HepG2 (cell line): Measurements from ENCODE around the gene MYO5B. TPM values are rescaled to one million over a fixed set of nuclear protein-coding genes. Genes with fewer than 3 reads are reported as not detected.

Source experiments
- ATAC-seq: fragments of 200-7000 bp; cut with Tn5 transposase; 3 replicates; pipeline ENCODE4 v1.9.1; 2020; ENCODE audit warnings: mild to moderate bottlenecking, moderate library complexity
- BruUV-seq: library from RNA; stranded (reverse); fragments of 400-500 nt; replicated peaks from 2 replicates; lab custom pipeline; 2021; lab: Mats Ljungman, UMichigan
- CTCF ChIA-PET: fragments of 300-600 bp; formaldehyde crosslinking; extraction: SDS; loops from one replicate; lab custom pipeline; 2021; ENCODE audit warnings: low total read pairs, inconsistent platforms, low intra/inter-chr PET ratio; lab: Yijun Ruan, JAX
- POLR2A ChIA-PET: fragments of 350-600 bp; sonication (Branson Sonifier 250); formaldehyde crosslinking; loops from one replicate; lab custom pipeline; 2020; ENCODE audit warnings: antibody characterized with exemption, inconsistent platforms; lab: Yijun Ruan, JAX
- DNase-seq: peaks from one replicate; pipeline ENCODE4 v3.0.0-alpha.2; 2015; ENCODE audit warnings: low spot score
- FAIRE-seq: peaks from 3 replicates; lab custom pipeline; 2011; peaks lifted over from hg19 to GRCh38; lab: Jason Lieb, UNC
- H2AFZ ChIP-seq: one replicate; pipeline ENCODE4 v1.6.1; 2011; ENCODE audit warnings: low read length, inconsistent platforms
- H3K27ac ChIP-seq: fragments of 300-600 bp; 3 replicates; pipeline ENCODE4 v1.8.0; 2011; ENCODE audit warnings: mixed run types, mild to moderate bottlenecking, mixed read lengths, low read length, inconsistent platforms; ENCODE audit not compliant: insufficient read depth; ENCODE audit errors: extremely low read length
- H3K27me3 ChIP-seq, 2 experiments: fragments of 200-600 bp in 1 of 2; 2 replicates in 1 of 2; 3 replicates in 1 of 2; pipeline versions ENCODE4 v1.6.0 to v1.8.0; 2011; ENCODE audit warnings: low read length in 2 of 2, mild to moderate bottlenecking in 2 of 2, moderate library complexity in 2 of 2, inconsistent platforms in 1 of 2; ENCODE audit not compliant: insufficient read depth in 2 of 2, control insufficient read depth in 1 of 2
- H3K36me3 ChIP-seq, 2 experiments: fragments of 200-600 bp in 1 of 2; replicated peaks in 1 of 2; 2 replicates in 1 of 2; 3 replicates in 1 of 2; pipeline versions ENCODE4 v1.5.1 to v1.8.0; 2011; ENCODE audit warnings: low read length in 2 of 2, inconsistent platforms in 1 of 2; ENCODE audit not compliant: insufficient read depth in 2 of 2, control insufficient read depth in 1 of 2
- H3K4me1 ChIP-seq: 2 replicates; pipeline ENCODE4 v1.5.1; 2012; ENCODE audit warnings: low read length, inconsistent platforms; ENCODE audit not compliant: insufficient read depth
- H3K4me2 ChIP-seq: 2 replicates; pipeline ENCODE4 v1.6.0; 2011; ENCODE audit warnings: low read depth, low read length, inconsistent platforms
- H3K4me3 ChIP-seq, 3 experiments: fragments of 200-600 bp in 1 of 3; sonication (generic), shearing (Covaris generic) in 1 of 3; replicated peaks in 1 of 3; 2 replicates each; pipeline ENCODE4 v1.5.1; 2011 to 2016; ENCODE audit warnings: low read length in 3 of 3, inconsistent platforms in 2 of 3, low read depth in 2 of 3, mild to moderate bottlenecking in 2 of 3, control low read depth in 1 of 3, mixed read lengths in 1 of 3; ENCODE audit not compliant: insufficient read depth in 1 of 3
- H3K79me2 ChIP-seq: one replicate; pipeline ENCODE4 v1.6.1; 2011; ENCODE audit warnings: low read length, inconsistent platforms; ENCODE audit not compliant: insufficient read depth
- H3K9ac ChIP-seq: 2 replicates; pipeline ENCODE4 v1.6.0; 2011; ENCODE audit warnings: mild to moderate bottlenecking, low read depth, low read length, inconsistent platforms; ENCODE audit not compliant: insufficient read depth
- H3K9me3 ChIP-seq: 2 replicates; pipeline ENCODE4 v1.5.1; 2012; ENCODE audit warnings: mild to moderate bottlenecking, low read length
- H4K20me1 ChIP-seq: 2 replicates; pipeline ENCODE4 v1.6.0; 2011; ENCODE audit warnings: inconsistent platforms, mild to moderate bottlenecking, low read length, moderate library complexity; ENCODE audit not compliant: insufficient read depth
- GABPA ChIP-seq, 2 experiments: IDR thresholded peaks; 2 replicates each; pipeline ENCODE4 v1.6.1; 2011 to 2016; ENCODE audit warnings: low read depth in 2 of 2, low read length in 1 of 2, missing biosample characterization in 1 of 2, missing genetic modification characterization in 1 of 2
- NCOA2 ChIP-seq: sonication (generic); formaldehyde crosslinking; IDR thresholded peaks from 2 replicates; pipeline ENCODE4 v1.8.0; 2022; ENCODE audit warnings: inconsistent platforms
- PAX8 ChIP-seq: sonication (generic); formaldehyde crosslinking; IDR thresholded peaks from 2 replicates; pipeline ENCODE4 v1.8.0; 2022; ENCODE audit warnings: mild to moderate bottlenecking, missing genetic modification reagents, borderline replicate concordance
- TBX3 ChIP-seq: fragments of 450-650 bp; IDR thresholded peaks from 2 replicates; pipeline ENCODE4 v1.6.1; 2017; ENCODE audit warnings: antibody characterized with exemption, mild to moderate bottlenecking, inconsistent platforms, borderline replicate concordance
- U2AF1 ChIP-seq: fragments of 200-400 bp; formaldehyde crosslinking; optimal IDR thresholded peaks from 2 replicates; pipeline ENCODE3; 2017; ENCODE audit warnings: mild to moderate bottlenecking, low read depth, low read length
- ZNF34 ChIP-seq: sonication (generic); formaldehyde crosslinking; IDR thresholded peaks from 2 replicates; pipeline ENCODE4 v1.4.0; 2020; ENCODE audit warnings: mild to moderate bottlenecking, missing genetic modification reagents, borderline replicate concordance
- ZNF354B ChIP-seq: sonication (generic); formaldehyde crosslinking; IDR thresholded peaks from 2 replicates; pipeline ENCODE4 v1.8.0; 2022; ENCODE audit warnings: mild to moderate bottlenecking, missing genetic modification reagents
- ZNF572 ChIP-seq: sonication (generic); formaldehyde crosslinking; IDR thresholded peaks from 2 replicates; pipeline ENCODE4 v1.5.1; 2020; ENCODE audit warnings: mild to moderate bottlenecking, missing genetic modification reagents
- WGBS: methylation state at CpG from one replicate; pipeline ENCODE4 v1.1.6; 2017; ENCODE audit warnings: low lambda C conversion rate; 5-methylcytosine and 5-hydroxymethylcytosine counted together
- in situ Hi-C: cut with HindIII; loops from 2 replicates; pipeline ENCODE4 v1.10.0; 2017; ENCODE audit warnings: low pct_unique_long_range_greater_than_20kb; ENCODE audit not compliant: extremely low pct_ligation_motif_present
- intact Hi-C: fragments of 100-400 bp; cut with micrococcal nuclease; formaldehyde crosslinking; loops from one replicate; pipeline ENCODE4 v1.10.0; 2022; ENCODE audit not compliant: unreplicated experiment
- polyA plus RNA-seq, 8 experiments: library from polyadenylated mRNA; depleted of rRNA in 3 of 8; stranded (reverse) in 7 of 8; unstranded in 1 of 8; fragments of >200 nt; fragmentation: Illumina TruSeq in 4 of 8; extraction: Trizol in 4 of 8; gene quantifications; 2 replicates each; pipeline versions ENCODE4 v1.2.1 to v1.2.3, GENCODE V29; 2011 to 2016; ENCODE audit warnings: low read depth in 4 of 8, missing spikeins in 1 of 8, mixed read lengths in 1 of 8; ENCODE audit not compliant: insufficient read depth in 1 of 8
- total RNA-seq, 5 experiments: library from RNA; depleted of rRNA; stranded (reverse); fragments of >200 nt; fragmentation: Illumina TruSeq; extraction: Trizol; gene quantifications; 2 replicates each; pipeline ENCODE4 v1.2.3, GENCODE V29; 2016; ENCODE audit warnings: low read depth in 1 of 5
- TF ChIP-seq, protein P1 (sequence below): sonication (generic); formaldehyde crosslinking; IDR thresholded peaks from 2 replicates; pipeline ENCODE4 v1.5.1; 2020; ENCODE audit warnings: missing genetic modification reagents, mild to moderate bottlenecking, borderline replicate concordance
- TF ChIP-seq, protein P2 (sequence below), 2 experiments: fragments of 450-650 bp in 1 of 2; sonication (generic) in 1 of 2; formaldehyde crosslinking in 1 of 2; IDR thresholded peaks; 2 replicates each; pipeline versions ENCODE4 v1.6.1 to v1.8.0; 2016 to 2022; ENCODE audit warnings: antibody characterized with exemption in 1 of 2, mild to moderate bottlenecking in 1 of 2, missing genetic modification reagents in 1 of 2
- TF ChIP-seq, protein P3 (sequence below): sonication (generic); formaldehyde crosslinking; IDR thresholded peaks from 2 replicates; pipeline ENCODE4 v1.8.0; 2022; ENCODE audit warnings: mild to moderate bottlenecking, missing genetic modification reagents, moderate library complexity

MYO5B gene
- total and polyA plus RNA-seq, 2 of the 13 experiments (the other 11 are each of a cell fraction or from before 2014, with no cell fraction given) = 13.1 to 24.0 TPM

DNA sequence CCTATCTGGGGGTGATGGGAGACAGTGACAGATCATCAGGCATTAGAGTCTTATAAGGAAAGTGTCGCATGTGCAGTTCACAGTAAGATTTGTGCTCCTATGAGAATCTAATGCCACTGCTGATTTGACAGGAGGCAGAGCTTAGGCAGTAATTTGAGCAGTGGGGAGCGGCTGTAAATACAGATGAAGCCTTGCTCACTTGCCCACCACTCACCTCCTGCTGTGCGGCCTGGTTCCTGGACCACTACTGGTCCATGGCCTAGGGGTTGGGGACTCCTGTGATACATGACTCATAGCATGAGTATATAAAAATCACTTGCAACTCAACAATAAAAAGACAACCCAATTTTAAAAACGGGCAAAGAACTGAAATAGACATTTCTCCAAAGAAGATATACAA, 310.5 kb downstream of the MYO5B start (continued):
- TF ChIP-seq, protein P1, sequence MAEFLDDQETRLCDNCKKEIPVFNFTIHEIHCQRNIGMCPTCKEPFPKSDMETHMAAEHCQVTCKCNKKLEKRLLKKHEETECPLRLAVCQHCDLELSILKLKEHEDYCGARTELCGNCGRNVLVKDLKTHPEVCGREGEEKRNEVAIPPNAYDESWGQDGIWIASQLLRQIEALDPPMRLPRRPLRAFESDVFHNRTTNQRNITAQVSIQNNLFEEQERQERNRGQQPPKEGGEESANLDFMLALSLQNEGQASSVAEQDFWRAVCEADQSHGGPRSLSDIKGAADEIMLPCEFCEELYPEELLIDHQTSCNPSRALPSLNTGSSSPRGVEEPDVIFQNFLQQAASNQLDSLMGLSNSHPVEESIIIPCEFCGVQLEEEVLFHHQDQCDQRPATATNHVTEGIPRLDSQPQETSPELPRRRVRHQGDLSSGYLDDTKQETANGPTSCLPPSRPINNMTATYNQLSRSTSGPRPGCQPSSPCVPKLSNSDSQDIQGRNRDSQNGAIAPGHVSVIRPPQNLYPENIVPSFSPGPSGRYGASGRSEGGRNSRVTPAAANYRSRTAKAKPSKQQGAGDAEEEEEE (CRISPR knock-in tag) = no peak
- TF ChIP-seq ZNF572 = no peak
- no peak for TF ChIP-seq U2AF1
- no peak for TF ChIP-seq ZNF34 (CRISPR knock-in tag)
- no peak for TF ChIP-seq TBX3

DNA sequence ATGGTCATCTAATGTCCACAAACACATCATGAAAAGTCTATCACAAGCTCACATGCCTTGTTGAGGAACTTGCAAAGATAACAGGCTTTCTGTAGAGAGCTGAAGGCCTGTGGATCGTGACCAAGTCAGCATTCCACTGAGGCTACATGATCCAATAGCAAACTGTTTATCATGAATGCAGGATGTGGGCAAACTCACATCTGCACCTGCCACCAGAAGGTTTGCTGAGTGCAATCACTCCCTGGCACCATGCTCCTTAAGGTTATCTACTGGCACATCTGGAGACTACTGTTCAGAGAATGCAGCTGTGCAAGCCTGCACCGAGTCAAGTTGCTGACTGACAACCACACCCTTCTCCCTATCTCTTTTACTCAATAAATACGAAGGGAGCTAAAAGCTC, 314.3 kb downstream of the MYO5B start:
- Histone ChIP-seq H3K27ac (no peak overlapping the region), H4K20me1 (no peaks in the 10 kb centered on the region), H3K27me3 (no peaks in the 10 kb centered on the region), H3K4me1 (no peaks in the 10 kb centered on the region), H3K4me2 (no peak overlapping the region), H3K4me3 (no peak overlapping the region), H3K9me3 (no peaks in the 10 kb centered on the region), H3K36me3 (peaks cover 3 to 13% of the 10 kb centered on the region in 2 experiments; a peak in 3 of 5 replicates), H3K9ac (no peak overlapping the region), H2AFZ (no peak overlapping the region), H3K79me2 (no peaks in the 10 kb centered on the region)
- FAIRE-seq = no peak
- no TSS peak for BruUV-seq
- ChIA-PET CTCF (no interaction called here), POLR2A (no interaction called here)
- no peak for DNase-seq
- WGBS = 83% methylated on average over 3 of the region's 3 CpGs
- intact Hi-C loops (no loop called here), in situ Hi-C loops (no loop called here)
- ATAC-seq = no peak
- TF ChIP-seq, protein P2, sequence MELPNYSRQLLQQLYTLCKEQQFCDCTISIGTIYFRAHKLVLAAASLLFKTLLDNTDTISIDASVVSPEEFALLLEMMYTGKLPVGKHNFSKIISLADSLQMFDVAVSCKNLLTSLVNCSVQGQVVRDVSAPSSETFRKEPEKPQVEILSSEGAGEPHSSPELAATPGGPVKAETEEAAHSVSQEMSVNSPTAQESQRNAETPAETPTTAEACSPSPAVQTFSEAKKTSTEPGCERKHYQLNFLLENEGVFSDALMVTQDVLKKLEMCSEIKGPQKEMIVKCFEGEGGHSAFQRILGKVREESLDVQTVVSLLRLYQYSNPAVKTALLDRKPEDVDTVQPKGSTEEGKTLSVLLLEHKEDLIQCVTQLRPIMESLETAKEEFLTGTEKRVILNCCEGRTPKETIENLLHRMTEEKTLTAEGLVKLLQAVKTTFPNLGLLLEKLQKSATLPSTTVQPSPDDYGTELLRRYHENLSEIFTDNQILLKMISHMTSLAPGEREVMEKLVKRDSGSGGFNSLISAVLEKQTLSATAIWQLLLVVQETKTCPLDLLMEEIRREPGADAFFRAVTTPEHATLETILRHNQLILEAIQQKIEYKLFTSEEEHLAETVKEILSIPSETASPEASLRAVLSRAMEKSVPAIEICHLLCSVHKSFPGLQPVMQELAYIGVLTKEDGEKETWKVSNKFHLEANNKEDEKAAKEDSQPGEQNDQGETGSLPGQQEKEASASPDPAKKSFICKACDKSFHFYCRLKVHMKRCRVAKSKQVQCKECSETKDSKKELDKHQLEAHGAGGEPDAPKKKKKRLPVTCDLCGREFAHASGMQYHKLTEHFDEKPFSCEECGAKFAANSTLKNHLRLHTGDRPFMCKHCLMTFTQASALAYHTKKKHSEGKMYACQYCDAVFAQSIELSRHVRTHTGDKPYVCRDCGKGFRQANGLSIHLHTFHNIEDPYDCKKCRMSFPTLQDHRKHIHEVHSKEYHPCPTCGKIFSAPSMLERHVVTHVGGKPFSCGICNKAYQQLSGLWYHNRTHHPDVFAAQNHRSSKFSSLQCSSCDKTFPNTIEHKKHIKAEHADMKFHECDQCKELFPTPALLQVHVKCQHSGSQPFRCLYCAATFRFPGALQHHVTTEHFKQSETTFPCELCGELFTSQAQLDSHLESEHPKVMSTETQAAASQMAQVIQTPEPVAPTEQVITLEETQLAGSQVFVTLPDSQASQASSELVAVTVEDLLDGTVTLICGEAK (IDR thresholded peaks at IDR 0.05) = no peak
- TF ChIP-seq, protein P2 (CRISPR knock-in tag; IDR thresholded peaks at IDR 0.05) = no peak
- TF ChIP-seq ZNF354B (CRISPR knock-in tag) = no peak
- no peak for TF ChIP-seq GABPA (IDR thresholded peaks at IDR 0.05; ENCODE audit: low read depth, low read length)
- no peak for TF ChIP-seq GABPA (CRISPR knock-in tag; IDR thresholded peaks at IDR 0.05; ENCODE audit: low read depth)
- no peak for TF ChIP-seq NCOA2 (CRISPR knock-in tag)
- TF ChIP-seq PAX8 (CRISPR knock-in tag) = no peak
- TF ChIP-seq, protein P3, sequence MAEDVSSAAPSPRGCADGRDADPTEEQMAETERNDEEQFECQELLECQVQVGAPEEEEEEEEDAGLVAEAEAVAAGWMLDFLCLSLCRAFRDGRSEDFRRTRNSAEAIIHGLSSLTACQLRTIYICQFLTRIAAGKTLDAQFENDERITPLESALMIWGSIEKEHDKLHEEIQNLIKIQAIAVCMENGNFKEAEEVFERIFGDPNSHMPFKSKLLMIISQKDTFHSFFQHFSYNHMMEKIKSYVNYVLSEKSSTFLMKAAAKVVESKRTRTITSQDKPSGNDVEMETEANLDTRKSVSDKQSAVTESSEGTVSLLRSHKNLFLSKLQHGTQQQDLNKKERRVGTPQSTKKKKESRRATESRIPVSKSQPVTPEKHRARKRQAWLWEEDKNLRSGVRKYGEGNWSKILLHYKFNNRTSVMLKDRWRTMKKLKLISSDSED (CRISPR knock-in tag) = no peak
